SK-N-SH treated with all-trans-retinoic acid at 6 μM for 48 hours (cell line): ENCODE data around the gene MLXIP.

Experiments
- ATAC-seq: fragments of 200-7000 bp; cut with Tn5 transposase; 3 replicates; pipeline ENCODE4 v1.9.1; 2020; ENCODE audit warnings: mild to moderate bottlenecking, moderate library complexity
- ARNTL ChIP-seq: fragments of 450-650 bp; formaldehyde crosslinking; IDR thresholded peaks from 2 replicates; pipeline ENCODE4 v1.5.0; 2020; ENCODE audit warnings: low read depth, mild to moderate bottlenecking, moderate library complexity, borderline replicate concordance
- CREB5 ChIP-seq: fragments of 250-450 bp; sonication (Bioruptor Pico); IDR thresholded peaks from 2 replicates; pipeline ENCODE4 v1.5.1; 2020; ENCODE audit warnings: low read depth, mild to moderate bottlenecking, moderate library complexity
- CSDC2 ChIP-seq: fragments of 250-450 bp; sonication (Bioruptor Pico); IDR thresholded peaks from 2 replicates; pipeline ENCODE4 v1.5.0; 2020; ENCODE audit warnings: mild to moderate bottlenecking, moderate library complexity
- CSRNP3 ChIP-seq: fragments of 250-450 bp; sonication (Bioruptor Pico); IDR thresholded peaks from 2 replicates; pipeline ENCODE4 v1.5.1; 2021; ENCODE audit warnings: mild to moderate bottlenecking, moderate library complexity
- ESRRG ChIP-seq: fragments of 250-450 bp; sonication (Bioruptor Pico); IDR thresholded peaks from 2 replicates; pipeline ENCODE4 v1.6.1; 2021; ENCODE audit warnings: mild to moderate bottlenecking
- GLIS3 ChIP-seq: fragments of 250-450 bp; sonication (Bioruptor Pico); IDR thresholded peaks from 2 replicates; pipeline ENCODE4 v1.5.0; 2020; ENCODE audit warnings: mild to moderate bottlenecking, moderate library complexity
- ISL1 ChIP-seq: fragments of 250-450 bp; sonication (Bioruptor Pico); IDR thresholded peaks from 2 replicates; pipeline ENCODE4 v2.1.2; 2022; ENCODE audit warnings: mild to moderate bottlenecking, moderate library complexity
- OSR1 ChIP-seq: fragments of 250-450 bp; sonication (Bioruptor Pico); IDR thresholded peaks from 2 replicates; pipeline ENCODE4 v1.8.0; 2022; ENCODE audit warnings: moderate library complexity, mild to moderate bottlenecking, inconsistent platforms
- POU6F1 ChIP-seq: fragments of 250-450 bp; sonication (Bioruptor Pico); IDR thresholded peaks from 2 replicates; pipeline ENCODE4 v1.8.0; 2021; ENCODE audit warnings: low read depth, mild to moderate bottlenecking, moderate library complexity, borderline replicate concordance
- PPARA ChIP-seq: fragments of 250-450 bp; sonication (Bioruptor Pico); IDR thresholded peaks from 2 replicates; pipeline ENCODE4 v1.5.0; 2020; ENCODE audit warnings: mild to moderate bottlenecking, borderline replicate concordance
- SNAI2 ChIP-seq: fragments of 250-450 bp; sonication (Bioruptor Pico); IDR thresholded peaks from 2 replicates; pipeline ENCODE4 v1.5.0; 2020; ENCODE audit warnings: mild to moderate bottlenecking, moderate library complexity
- TCF4 ChIP-seq: fragments of 250-450 bp; sonication (Bioruptor Pico); IDR thresholded peaks from 2 replicates; pipeline ENCODE4 v1.8.0; 2021; ENCODE audit warnings: mild to moderate bottlenecking, moderate library complexity, borderline replicate concordance
- TOX ChIP-seq: fragments of 250-450 bp; sonication (Bioruptor Pico); IDR thresholded peaks from 2 replicates; pipeline ENCODE4 v1.8.0; 2021; ENCODE audit warnings: mild to moderate bottlenecking, moderate library complexity, borderline replicate concordance
- TSHZ2 ChIP-seq: fragments of 250-450 bp; sonication (Bioruptor Pico); IDR thresholded peaks from 2 replicates; pipeline ENCODE4 v1.5.0; 2020; ENCODE audit warnings: mild to moderate bottlenecking, moderate library complexity
- ZFP30 ChIP-seq: fragments of 450-650 bp; formaldehyde crosslinking; IDR thresholded peaks from 2 replicates; pipeline ENCODE4 v1.5.0; 2022; ENCODE audit warnings: mild to moderate bottlenecking, moderate library complexity
- ZNF565 ChIP-seq: fragments of 450-650 bp; formaldehyde crosslinking; conservative IDR thresholded peaks from 2 replicates; pipeline ENCODE4 v1.5.0; 2020; ENCODE audit warnings: low read depth, mild to moderate bottlenecking, moderate library complexity
- ZNF70 ChIP-seq: fragments of 450-650 bp; formaldehyde crosslinking; IDR thresholded peaks from 2 replicates; pipeline ENCODE4 v1.5.0; 2020; ENCODE audit warnings: mild to moderate bottlenecking, moderate library complexity
- ZNF8 ChIP-seq: fragments of 450-650 bp; formaldehyde crosslinking; IDR thresholded peaks from 2 replicates; pipeline ENCODE4 v1.5.0; 2020; ENCODE audit warnings: mild to moderate bottlenecking, moderate library complexity
- TF ChIP-seq, protein P1 (sequence below): fragments of 250-450 bp; sonication (Bioruptor Pico); IDR thresholded peaks from 2 replicates; pipeline ENCODE4 v1.8.0; 2020; ENCODE audit warnings: mild to moderate bottlenecking, moderate library complexity, borderline replicate concordance

Gene MLXIP

DNA sequence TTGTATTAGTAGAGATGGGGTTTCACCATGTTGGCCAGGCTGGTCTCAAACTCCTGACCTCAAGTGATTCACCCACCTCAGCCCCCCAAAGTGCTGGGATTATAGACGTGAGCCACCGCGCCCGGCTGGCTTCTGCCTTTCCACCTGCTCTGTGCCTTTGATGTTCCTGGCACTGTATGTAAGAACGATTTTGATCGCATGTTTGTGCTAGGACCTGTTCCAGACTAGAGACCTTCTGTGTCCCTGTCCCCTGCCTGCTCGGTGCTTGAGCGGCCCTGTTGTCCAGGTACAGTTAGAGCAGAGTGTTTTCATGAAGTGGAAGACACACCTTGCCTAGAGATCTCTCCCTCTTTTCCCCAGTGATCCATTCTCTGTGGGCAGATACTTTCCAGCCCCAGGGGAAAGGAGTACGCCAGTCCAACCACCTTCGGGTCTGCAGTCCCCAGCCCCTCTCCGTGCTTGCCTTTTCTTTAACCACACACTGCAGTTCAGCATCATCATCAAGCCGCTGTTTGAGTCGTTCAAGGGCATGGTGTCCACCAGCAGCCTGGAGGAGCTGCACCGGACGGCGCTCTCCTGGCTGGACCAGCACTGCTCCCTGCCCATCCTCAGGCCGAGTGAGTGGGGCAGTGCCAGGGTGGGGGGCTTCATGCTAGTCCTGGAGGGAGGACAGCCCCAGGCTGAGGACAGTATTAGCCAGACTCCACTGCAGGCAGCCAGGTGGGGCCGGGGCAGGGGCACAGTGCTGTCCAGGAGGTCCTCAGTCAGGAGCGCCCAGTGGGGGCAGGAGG is 62.1 kb downstream of the MLXIP start:
- ATAC-seq: no peak
- no peak for TF ChIP-seq ISL1 (CRISPR knock-in tag)
- TF ChIP-seq ARNTL (CRISPR knock-in tag): no peak
- no peak for TF ChIP-seq ZNF565 (CRISPR knock-in tag)
- no peak for TF ChIP-seq OSR1
- TF ChIP-seq POU6F1: no peak
- TF ChIP-seq ZNF70 (CRISPR knock-in tag): no peak
- TF ChIP-seq ZFP30 (CRISPR knock-in tag): no peak
- TF ChIP-seq CREB5 (CRISPR knock-in tag): no peak
- no peak for TF ChIP-seq ESRRG (CRISPR knock-in tag)
- no peak for TF ChIP-seq TOX (CRISPR knock-in tag)
- TF ChIP-seq ZNF8 (CRISPR knock-in tag): no peak
- TF ChIP-seq GLIS3 (CRISPR knock-in tag): no peak
- no peak for TF ChIP-seq PPARA
- TF ChIP-seq CSDC2 (CRISPR knock-in tag): no peak
- no peak for TF ChIP-seq TSHZ2

DNA sequence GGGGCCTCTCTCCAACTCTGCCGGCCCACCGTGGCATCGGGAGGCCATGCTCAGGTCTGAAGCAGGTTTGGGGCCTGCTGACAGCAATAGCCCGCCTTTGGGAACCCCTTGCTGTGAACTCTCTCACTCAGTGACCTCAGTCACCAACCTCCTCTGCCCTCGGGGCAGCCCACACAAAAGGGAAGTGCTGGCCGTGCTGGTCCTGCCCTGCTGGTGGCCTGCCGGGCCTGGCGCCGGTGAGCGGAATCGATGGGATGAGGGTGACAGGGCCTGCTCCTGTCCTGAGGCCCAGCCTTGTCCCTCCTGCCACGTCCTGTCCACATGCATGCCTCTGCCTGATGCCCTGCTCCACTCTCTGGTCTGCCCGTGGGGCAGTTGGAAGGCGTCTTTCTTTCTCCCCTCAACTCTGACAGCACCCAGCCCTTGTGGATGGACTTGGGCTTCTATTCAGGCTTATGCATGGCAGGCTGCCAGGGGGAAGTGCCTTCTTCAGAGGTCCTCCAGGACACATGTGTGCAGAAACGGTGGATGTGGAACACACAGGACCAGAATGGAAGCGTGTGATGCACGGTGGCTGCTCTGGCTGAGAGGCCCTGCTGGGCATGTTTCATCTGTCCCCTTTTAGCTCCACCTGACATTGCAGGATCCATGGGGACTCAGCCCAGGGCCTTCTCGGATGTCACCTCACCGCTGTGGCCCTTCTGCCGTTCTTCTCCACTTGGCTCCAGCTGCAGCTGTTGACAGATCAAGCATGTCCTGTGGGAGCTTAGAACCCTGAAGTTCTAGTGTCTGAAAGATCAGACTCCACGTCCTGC is 63.6 kb downstream of the MLXIP start:
- ATAC-seq: no peak
- TF ChIP-seq ARNTL (CRISPR knock-in tag) (no peak), CSDC2 (CRISPR knock-in tag) (no peak)

GRCh38 chr12:122142857-122143256 is 64.3 kb downstream of the MLXIP start:
- no peak for TF ChIP-seq POU6F1
- TF ChIP-seq, protein P1, sequence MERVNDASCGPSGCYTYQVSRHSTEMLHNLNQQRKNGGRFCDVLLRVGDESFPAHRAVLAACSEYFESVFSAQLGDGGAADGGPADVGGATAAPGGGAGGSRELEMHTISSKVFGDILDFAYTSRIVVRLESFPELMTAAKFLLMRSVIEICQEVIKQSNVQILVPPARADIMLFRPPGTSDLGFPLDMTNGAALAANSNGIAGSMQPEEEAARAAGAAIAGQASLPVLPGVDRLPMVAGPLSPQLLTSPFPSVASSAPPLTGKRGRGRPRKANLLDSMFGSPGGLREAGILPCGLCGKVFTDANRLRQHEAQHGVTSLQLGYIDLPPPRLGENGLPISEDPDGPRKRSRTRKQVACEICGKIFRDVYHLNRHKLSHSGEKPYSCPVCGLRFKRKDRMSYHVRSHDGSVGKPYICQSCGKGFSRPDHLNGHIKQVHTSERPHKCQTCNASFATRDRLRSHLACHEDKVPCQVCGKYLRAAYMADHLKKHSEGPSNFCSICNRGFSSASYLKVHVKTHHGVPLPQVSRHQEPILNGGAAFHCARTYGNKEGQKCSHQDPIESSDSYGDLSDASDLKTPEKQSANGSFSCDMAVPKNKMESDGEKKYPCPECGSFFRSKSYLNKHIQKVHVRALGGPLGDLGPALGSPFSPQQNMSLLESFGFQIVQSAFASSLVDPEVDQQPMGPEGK (CRISPR knock-in tag): no peak
- no peak for TF ChIP-seq ZNF8 (CRISPR knock-in tag)
- TF ChIP-seq ZFP30 (CRISPR knock-in tag): no peak
- TF ChIP-seq OSR1: no peak
- TF ChIP-seq TCF4 (CRISPR knock-in tag): no peak
- no peak for TF ChIP-seq CSRNP3 (CRISPR knock-in tag)
- no peak for TF ChIP-seq TSHZ2
- no peak for TF ChIP-seq ARNTL (CRISPR knock-in tag)
- no peak for TF ChIP-seq PPARA
- no peak for TF ChIP-seq SNAI2 (CRISPR knock-in tag)
- ATAC-seq: no peak
